ENCODE data around the gene NRXN3.
A peak's percentile ranks its signal among the peaks of the same experiment; 100 is the strongest.

NRXN3 gene

DNA sequence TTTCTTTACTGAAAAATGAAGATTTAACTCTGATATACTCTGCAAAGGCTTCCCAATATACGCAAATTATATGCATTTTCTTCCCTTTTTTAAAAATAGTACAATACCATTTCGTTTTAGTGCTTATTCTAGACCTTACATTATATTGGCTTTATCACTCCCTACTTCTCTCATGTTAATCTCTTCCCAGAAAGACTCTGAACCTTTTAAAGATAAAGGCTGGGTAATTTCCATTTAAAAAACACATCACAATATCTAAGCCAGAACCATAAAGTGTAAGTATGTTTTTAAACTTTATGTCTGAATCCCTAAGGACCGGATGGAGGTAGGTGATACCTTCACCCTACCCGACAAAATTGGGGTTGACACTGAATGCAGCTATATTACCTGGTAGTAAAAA, 1720.4 kb downstream of the NRXN3 start:
- no peak overlapping the region for H3K4me3 ChIP-seq (ENCODE audit: low read depth, low read length)
- H3K36me3 ChIP-seq (ENCODE audit: control insufficient read depth in 2 of 2, insufficient read depth in 1 of 2, low read length in 2 of 2), result no peaks in the 10 kb centered on the region
- CTCF ChIA-PET, result no interaction called here
- no peaks in the 10 kb centered on the region for H3K9me3 ChIP-seq (ENCODE audit: control insufficient read depth, insufficient read depth, low read depth, low read length)
- POLR2A ChIA-PET, result no interaction called here
- TF ChIP-seq ZNF791 (tag by site-specific recombination; IDR thresholded peaks at IDR 0.05) (no peak), ZNF488 (tag by site-specific recombination; IDR thresholded peaks at IDR 0.05) (no peak), ZNF23 (tag by site-specific recombination; IDR thresholded peaks at IDR 0.05; ENCODE audit: borderline replicate concordance) (no peak), ZNF664 (tag by site-specific recombination; IDR thresholded peaks at IDR 0.05) (no peak)
- H3K4me1 ChIP-seq (ENCODE audit: control insufficient read depth, insufficient read depth, low read length), result no peaks in the 10 kb centered on the region
- H3K27ac ChIP-seq (ENCODE audit: extremely low read depth, low read depth, low read length), result no peak overlapping the region

DNA sequence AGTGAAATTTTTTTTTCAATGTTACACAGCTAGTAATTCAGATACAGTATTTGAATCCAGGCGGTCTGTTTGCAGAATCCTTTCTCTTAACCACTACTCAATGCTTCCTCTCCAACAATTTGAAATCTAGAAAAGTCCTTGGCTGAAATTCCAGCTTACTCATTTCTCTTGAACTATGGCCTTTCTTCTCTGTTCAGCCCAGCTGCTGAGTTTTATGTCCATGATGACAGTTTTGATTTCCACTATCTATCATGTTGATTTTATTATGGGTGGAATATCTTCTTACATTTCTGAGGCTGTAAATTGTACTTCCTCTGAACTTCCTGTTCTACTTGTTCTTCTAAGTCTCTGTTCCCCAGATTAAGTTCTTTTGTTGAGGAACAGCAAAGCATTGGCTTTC, 1725.8 kb downstream of the NRXN3 start:
- ChIA-PET CTCF (interaction anchor here (0.6 kb wide), 1 partner anchor 533 kb away, joined by 3 read pairs; no protein-coding TSS in a partner anchor), POLR2A (interaction anchor here (0.6 kb wide), 1 partner anchor 15 kb away, joined by 5 read pairs; no protein-coding TSS in a partner anchor)
- no peak for TF ChIP-seq ZNF133 (tag by site-specific recombination; IDR thresholded peaks at IDR 0.05)
- H3K36me3 ChIP-seq (ENCODE audit: control insufficient read depth in 2 of 2, insufficient read depth in 1 of 2, low read length in 2 of 2), result no peaks in the 10 kb centered on the region
- no peaks in the 10 kb centered on the region for H3K9me3 ChIP-seq (ENCODE audit: control insufficient read depth, insufficient read depth, low read depth, low read length)
- no peaks in the 10 kb centered on the region for H3K4me1 ChIP-seq (ENCODE audit: control insufficient read depth, insufficient read depth, low read length)
- no peak overlapping the region for H3K4me3 ChIP-seq (ENCODE audit: low read depth, low read length)
- H3K27ac ChIP-seq (ENCODE audit: extremely low read depth, low read depth, low read length), result no peak overlapping the region

DNA sequence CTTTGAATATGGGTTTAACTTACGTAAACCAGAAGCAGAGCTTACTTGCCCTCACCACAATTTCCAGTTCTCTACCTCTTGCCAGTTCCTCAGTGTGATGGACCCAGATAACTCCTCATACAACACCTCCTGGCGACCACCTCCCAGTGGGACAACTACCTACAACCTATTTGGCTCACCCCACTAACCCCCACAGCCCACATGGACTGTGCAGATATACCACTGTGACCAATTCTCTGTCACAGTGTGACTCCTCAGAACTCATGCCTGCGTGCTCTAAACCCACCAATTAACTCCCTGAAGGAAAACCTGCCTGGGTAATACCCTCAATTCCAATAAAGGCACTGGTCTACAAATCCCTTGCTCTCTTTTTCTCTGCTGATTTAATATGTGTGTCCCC, 1729.4 kb downstream of the NRXN3 start:
- Histone ChIP-seq H3K4me3 (ENCODE audit: low read depth, low read length) (no peak overlapping the region), H3K27ac (ENCODE audit: extremely low read depth, low read depth, low read length) (no peak overlapping the region), H3K9me3 (ENCODE audit: control insufficient read depth, insufficient read depth, low read depth, low read length) (no peaks in the 10 kb centered on the region), H3K36me3 (ENCODE audit: control insufficient read depth in 2 of 2, insufficient read depth in 1 of 2, low read length in 2 of 2) (no peaks in the 10 kb centered on the region), H3K4me1 (ENCODE audit: control insufficient read depth, insufficient read depth, low read length) (no peaks in the 10 kb centered on the region)
- ChIA-PET CTCF (no interaction called here), POLR2A (no interaction called here)
- TF ChIP-seq, protein P1, sequence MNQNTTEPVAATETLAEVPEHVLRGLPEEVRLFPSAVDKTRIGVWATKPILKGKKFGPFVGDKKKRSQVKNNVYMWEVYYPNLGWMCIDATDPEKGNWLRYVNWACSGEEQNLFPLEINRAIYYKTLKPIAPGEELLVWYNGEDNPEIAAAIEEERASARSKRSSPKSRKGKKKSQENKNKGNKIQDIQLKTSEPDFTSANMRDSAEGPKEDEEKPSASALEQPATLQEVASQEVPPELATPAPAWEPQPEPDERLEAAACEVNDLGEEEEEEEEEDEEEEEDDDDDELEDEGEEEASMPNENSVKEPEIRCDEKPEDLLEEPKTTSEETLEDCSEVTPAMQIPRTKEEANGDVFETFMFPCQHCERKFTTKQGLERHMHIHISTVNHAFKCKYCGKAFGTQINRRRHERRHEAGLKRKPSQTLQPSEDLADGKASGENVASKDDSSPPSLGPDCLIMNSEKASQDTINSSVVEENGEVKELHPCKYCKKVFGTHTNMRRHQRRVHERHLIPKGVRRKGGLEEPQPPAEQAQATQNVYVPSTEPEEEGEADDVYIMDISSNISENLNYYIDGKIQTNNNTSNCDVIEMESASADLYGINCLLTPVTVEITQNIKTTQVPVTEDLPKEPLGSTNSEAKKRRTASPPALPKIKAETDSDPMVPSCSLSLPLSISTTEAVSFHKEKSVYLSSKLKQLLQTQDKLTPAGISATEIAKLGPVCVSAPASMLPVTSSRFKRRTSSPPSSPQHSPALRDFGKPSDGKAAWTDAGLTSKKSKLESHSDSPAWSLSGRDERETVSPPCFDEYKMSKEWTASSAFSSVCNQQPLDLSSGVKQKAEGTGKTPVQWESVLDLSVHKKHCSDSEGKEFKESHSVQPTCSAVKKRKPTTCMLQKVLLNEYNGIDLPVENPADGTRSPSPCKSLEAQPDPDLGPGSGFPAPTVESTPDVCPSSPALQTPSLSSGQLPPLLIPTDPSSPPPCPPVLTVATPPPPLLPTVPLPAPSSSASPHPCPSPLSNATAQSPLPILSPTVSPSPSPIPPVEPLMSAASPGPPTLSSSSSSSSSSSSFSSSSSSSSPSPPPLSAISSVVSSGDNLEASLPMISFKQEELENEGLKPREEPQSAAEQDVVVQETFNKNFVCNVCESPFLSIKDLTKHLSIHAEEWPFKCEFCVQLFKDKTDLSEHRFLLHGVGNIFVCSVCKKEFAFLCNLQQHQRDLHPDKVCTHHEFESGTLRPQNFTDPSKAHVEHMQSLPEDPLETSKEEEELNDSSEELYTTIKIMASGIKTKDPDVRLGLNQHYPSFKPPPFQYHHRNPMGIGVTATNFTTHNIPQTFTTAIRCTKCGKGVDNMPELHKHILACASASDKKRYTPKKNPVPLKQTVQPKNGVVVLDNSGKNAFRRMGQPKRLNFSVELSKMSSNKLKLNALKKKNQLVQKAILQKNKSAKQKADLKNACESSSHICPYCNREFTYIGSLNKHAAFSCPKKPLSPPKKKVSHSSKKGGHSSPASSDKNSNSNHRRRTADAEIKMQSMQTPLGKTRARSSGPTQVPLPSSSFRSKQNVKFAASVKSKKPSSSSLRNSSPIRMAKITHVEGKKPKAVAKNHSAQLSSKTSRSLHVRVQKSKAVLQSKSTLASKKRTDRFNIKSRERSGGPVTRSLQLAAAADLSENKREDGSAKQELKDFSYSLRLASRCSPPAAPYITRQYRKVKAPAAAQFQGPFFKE (tag by site-specific recombination; IDR thresholded peaks at IDR 0.05; ENCODE audit: borderline replicate concordance), result no peak
- peak; percentile 91 for TF ChIP-seq ZIC2 (tag by site-specific recombination; IDR thresholded peaks at IDR 0.05)
- TF ChIP-seq, protein P2, sequence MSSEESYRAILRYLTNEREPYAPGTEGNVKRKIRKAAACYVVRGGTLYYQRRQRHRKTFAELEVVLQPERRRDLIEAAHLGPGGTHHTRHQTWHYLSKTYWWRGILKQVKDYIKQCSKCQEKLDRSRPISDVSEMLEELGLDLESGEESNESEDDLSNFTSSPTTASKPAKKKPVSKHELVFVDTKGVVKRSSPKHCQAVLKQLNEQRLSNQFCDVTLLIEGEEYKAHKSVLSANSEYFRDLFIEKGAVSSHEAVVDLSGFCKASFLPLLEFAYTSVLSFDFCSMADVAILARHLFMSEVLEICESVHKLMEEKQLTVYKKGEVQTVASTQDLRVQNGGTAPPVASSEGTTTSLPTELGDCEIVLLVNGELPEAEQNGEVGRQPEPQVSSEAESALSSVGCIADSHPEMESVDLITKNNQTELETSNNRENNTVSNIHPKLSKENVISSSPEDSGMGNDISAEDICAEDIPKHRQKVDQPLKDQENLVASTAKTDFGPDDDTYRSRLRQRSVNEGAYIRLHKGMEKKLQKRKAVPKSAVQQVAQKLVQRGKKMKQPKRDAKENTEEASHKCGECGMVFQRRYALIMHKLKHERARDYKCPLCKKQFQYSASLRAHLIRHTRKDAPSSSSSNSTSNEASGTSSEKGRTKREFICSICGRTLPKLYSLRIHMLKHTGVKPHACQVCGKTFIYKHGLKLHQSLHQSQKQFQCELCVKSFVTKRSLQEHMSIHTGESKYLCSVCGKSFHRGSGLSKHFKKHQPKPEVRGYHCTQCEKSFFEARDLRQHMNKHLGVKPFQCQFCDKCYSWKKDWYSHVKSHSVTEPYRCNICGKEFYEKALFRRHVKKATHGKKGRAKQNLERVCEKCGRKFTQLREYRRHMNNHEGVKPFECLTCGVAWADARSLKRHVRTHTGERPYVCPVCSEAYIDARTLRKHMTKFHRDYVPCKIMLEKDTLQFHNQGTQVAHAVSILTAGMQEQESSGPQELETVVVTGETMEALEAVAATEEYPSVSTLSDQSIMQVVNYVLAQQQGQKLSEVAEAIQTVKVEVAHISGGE (tag by site-specific recombination; conservative IDR thresholded peaks at IDR 0.05; ENCODE audit: low read depth), result no peak
- TF ChIP-seq ZNF473 (tag by site-specific recombination; IDR thresholded peaks at IDR 0.05), result no peak
- no peak for TF ChIP-seq ZBTB21 (tag by site-specific recombination; IDR thresholded peaks at IDR 0.05)
- no peak for TF ChIP-seq ZNF548 (tag by site-specific recombination; IDR thresholded peaks at IDR 0.05)
- TF ChIP-seq, protein P3, sequence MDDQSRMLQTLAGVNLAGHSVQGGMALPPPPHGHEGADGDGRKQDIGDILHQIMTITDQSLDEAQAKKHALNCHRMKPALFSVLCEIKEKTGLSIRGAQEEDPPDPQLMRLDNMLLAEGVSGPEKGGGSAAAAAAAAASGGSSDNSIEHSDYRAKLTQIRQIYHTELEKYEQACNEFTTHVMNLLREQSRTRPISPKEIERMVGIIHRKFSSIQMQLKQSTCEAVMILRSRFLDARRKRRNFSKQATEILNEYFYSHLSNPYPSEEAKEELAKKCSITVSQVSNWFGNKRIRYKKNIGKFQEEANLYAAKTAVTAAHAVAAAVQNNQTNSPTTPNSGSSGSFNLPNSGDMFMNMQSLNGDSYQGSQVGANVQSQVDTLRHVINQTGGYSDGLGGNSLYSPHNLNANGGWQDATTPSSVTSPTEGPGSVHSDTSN (CRISPR knock-in tag; IDR thresholded peaks at IDR 0.05), result no peak
